GM18507 (cell line): ENCODE measurements around the gene NUP188.
"Not testable (repeated sequence)": the region's sequence is repeated elsewhere in the genome, so short reads cannot be mapped to it uniquely, and the experiment has no call there.

ENCODE experiments used
- DNase-seq: peaks from one replicate; pipeline ENCODE4 v3.0.0; 2011; ENCODE audit warnings: low read depth; ENCODE audit not compliant: insufficient read length; ENCODE audit errors: extremely low spot score
- FAIRE-seq: peaks from 2 replicates; lab custom pipeline; 2011; peaks lifted over from hg19 to GRCh38; lab: Jason Lieb, UNC

NUP188 gene

DNA sequence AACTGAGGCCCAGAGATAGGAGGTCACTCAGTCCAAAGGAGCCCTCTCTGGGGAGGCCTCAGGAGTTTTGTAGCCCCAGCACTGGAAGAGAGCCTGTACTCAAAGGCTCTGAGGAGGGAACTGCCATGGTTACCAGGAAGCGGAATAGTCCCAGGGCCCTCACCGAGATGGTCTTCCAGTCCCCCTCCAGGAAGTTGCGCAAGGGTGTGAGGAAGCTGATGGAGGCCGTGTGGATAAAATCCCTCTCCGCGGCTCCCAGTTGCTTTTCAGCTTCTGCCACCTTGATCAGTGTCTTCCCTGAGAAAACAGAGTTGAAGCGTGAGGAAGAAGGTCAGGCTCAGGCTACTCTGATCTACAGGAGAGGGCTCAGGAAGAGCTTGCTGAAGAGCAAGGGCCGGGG is 67.1 kb downstream of the NUP188 start:
- DNase-seq = no peak
- FAIRE-seq = no peak

DNA sequence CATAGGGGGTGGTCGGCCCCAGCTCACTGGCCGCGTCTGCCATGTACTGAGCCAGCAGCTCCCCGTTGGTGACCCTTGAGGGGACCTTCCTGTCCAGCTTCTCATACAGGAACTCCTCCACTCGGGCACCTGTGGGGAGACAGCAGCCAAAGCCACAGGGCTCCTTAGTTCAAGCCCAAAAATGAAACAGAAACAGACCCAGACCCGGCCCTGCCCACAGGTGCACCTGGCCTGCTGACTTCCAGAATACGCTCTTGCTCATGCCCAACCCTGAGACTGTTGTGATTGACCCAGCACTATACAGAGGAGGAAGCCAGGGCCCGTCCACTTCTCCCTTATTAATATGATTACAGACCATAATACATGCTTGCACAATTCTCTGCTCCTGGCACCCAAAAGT is 73.6 kb downstream of the NUP188 start:
- DNase-seq = no peak
- FAIRE-seq = peak; percentile 54

DNA sequence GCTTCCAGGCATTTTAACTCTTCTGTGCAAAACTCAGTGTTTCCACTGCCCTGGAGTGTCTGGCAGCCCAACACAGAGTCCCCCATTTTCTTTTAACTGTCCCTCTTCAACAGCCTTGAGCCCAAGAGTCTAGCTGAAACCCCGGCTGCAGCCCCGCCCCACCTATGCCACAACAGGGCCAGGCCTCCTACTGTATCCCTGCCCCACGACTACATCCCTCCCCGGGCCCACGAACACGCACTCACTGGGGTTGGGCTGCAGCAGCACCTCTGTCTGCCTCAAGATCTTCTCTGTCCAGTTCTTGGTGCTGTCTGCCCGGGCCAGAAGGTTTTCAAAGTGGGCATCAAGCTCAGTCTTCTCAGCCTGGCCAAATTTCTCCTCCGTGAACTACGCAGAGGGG is 74.5 kb downstream of the NUP188 start:
- no peak for FAIRE-seq
- DNase-seq = no peak

DNA sequence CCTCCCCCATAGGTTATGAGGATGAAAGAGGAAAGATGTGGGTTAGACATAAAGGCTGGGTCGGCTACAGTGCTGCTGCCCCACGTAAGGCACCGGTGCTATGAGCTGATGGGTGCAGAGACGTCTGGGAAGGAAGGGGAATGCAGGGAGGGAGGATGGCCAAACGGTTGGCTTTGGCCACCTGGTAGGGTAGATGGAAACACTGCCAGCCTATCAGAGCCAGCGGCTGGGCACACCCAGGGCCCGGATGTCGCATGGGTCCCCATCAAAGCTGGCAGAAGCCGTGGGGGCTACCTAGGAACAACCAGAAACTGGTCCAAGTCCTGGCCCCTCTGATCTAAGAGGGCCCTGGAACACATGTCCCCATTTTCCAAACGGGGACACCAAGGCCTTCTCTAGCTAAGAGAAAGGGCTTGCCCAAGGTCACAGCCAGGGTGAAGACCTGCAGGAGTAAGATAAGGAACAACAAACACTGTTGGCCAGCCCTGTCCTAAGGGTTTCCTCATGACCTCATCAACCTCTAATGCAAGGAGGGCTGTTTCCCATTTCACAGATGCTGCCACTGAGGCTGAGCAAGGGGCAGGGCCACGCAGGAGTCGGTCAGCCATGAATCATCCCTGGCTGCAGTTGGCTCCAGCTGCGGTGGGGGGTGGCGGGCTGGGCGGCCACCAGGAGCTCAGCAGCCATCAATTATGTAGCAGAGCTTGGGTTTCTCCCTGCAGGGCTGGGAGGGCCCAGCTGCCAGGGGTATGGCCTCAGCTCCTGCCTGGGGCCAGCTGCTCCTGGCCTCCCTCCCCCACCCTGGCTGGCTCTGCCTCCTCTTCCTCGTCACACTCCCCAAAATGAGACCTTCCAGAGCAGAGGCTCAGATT is 75.8 kb downstream of the NUP188 start:
- DNase-seq (no peak), FAIRE-seq (no peak)

DNA sequence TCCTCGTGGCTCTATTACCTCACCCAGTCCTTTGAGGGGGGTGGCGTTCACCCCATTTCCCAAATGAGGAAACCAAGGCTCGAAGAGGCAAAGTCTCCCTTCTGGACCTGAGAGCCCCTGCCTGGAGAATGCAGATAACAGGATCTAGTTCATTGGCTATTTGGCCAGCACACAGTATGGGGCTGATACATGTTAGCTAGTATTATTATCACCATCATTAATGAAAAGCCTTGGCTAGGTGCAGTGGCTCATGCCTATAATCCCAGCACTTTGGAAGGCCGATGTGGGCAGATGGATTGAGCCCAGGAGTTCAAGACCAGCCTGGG is 76.4 kb downstream of the NUP188 start:
- DNase-seq = no peak
- no peak for FAIRE-seq

DNA sequence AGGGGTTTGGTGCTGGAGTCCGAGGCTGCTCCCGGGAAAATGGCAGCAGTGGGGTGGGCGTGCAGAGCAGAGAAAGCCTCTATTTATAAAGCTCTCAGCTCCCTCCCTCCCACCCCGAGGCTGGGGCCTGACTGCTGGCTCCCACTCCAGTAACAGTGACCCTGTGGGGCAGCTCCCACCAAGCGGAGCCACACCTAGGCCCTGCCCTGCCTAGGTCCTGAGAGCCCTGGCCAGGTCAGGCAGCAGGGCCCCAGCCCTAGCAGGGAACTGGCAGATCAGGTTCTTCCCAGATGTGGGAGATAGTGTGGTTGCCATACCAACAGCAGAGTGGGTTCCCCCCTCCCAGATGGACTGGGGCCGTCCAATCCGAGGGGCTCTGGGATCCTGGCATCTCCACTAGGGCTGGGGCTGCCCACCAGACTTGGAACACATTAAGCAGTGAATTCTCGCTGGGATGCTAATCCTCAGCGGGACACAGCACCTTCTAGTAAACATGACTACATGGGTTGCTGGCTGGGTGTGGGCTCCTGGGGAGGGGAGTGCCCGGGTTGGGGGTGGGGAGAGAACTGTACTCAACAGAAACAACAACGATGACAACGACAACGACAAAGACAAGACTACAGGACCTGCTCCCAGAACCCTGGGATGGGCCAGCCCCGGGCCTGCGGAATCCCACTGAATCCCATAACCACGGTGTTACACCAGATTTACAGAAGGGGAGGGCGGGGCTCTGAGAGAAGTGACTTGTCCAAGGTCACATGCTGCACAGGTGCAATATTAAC is 79.1 kb downstream of the NUP188 start:
- FAIRE-seq (no peak), DNase-seq (no peak)

DNA sequence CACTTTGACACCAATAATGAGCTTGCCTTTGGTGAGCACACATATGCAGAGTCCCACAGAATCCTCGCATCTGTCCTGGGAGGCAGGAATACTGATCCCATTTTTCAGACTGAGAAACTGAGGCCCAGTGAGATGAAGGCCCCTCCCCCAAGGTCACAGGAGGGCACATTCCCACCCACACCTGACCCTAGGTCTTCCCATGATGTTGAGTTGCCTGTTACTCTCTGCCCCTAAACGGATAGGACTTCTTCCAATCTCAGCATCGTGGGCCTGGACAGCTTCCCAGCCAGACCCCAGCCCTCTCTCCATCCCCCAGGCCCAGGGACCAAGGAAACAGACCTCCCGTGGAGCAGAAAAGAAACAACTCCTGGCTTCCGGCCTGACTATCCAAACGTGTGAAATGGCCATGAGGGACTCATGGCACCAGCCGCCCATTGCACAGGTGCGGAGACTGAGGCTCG is 79.8 kb downstream of the NUP188 start:
- FAIRE-seq (no peak), DNase-seq (no peak)

DNA sequence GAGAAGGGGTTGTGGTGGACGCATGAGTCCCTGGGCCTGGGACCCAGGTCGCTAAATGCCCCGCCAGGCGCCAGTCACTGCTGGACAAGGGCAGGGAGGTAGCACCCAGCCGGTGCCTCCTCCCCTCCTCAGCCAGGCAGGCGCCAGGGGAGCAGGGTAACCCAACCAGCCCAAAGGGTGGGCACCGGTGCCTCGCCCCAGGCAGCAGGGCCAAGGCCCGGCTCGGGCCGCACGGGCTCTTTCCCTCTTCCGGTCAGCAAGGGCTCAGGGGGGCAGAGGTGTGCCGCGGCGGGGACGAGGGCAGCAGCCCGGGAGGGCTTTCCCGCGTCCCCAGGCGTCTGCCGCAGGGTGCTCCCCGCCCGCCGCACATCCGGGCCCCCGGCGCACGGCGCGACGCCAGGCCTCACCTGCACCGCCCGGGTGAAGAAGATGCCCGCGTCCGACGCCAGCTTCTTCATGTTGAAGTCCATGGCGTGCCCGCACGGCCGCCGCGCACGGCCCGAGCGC is 80.2 kb downstream of the NUP188 start:
- no peak for DNase-seq
- FAIRE-seq = no peak

DNA sequence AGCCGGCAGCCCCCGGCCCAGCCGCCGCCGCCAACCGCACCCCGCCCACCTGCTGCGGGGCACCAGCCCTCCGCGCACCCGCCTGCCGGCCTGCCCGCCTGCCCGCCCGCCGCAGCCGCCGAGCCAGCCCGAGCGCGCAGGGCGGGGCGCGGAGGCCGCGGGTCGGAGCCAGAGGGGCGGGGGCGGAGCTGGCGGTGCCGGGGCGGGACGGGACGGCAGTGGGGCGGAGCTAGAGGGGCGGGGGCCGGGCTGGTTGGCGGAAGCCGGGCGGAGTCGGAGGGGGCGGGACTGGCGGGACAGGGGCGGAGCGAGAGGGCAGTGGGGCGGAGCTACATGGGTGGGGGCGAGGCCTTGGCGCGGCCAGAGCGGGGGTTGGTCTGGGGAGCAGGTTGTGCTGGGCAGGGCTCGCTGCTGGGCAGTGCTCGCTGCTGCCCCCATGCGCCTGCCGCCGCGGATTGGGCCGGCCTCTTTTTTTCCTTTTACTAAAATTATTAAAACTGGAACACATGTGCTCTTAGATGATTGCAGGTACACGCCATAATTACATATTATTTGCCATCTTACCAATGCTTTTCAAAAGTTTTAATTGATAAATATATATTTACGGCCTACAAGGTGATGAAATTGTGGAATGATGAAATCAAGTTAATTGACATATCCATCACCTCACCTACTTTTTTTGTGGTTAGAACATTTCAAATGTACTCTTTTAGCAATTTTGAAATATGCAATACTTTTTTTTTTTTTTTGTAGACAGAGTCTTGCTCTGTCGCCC is 80.9 kb downstream of the NUP188 start, which contains the start of gene SH3GLB2:
SH3GLB2 (minus strand) TSS at position 140 of the 775 bp plus-strand sequence. CDS start 177 bp downstream, outside the sequence.
- peak; percentile 91 for DNase-seq
- peak; percentile 82 for FAIRE-seq

DNA sequence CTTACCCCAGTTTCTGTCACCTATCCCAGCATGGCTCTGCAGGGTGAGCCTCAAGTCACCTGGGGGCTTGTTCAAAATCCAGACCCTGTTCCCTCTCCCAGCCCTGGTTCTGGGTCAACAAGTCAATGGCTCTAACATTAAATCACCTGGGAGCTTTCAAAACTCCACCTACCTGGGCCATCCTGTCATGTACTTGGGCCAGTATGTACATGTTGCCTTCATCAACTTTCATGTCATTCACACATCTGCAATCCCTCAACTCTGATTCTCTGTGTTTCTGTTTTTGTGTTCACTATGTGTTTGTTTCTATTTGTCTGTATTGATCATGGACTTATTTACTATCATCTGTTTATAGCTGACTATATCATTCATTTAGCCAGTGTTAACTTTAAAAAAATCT is 82.7 kb downstream of the NUP188 start:
- FAIRE-seq (no peak), DNase-seq (no peak)

DNA sequence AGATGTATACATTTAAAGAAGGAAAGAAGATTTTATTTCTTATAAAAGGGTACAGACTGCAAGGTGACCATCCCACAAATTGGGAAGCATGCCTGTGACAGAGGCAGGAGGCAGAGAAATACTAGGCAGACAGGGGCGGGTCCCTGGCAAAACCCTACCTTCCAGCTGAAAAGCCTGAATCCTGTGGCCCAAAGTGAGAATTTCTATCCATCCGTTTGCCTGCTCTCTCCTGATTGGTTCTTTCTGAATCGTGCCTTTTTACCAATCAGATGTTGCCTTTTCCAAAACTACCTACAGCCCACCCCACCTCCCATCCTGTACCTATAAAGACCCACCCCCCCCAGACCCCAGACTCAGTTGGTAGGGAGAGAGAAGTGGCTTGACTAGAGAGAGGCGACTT is 84.0 kb downstream of the NUP188 start:
- no peak for DNase-seq
- no peak for FAIRE-seq

DNA sequence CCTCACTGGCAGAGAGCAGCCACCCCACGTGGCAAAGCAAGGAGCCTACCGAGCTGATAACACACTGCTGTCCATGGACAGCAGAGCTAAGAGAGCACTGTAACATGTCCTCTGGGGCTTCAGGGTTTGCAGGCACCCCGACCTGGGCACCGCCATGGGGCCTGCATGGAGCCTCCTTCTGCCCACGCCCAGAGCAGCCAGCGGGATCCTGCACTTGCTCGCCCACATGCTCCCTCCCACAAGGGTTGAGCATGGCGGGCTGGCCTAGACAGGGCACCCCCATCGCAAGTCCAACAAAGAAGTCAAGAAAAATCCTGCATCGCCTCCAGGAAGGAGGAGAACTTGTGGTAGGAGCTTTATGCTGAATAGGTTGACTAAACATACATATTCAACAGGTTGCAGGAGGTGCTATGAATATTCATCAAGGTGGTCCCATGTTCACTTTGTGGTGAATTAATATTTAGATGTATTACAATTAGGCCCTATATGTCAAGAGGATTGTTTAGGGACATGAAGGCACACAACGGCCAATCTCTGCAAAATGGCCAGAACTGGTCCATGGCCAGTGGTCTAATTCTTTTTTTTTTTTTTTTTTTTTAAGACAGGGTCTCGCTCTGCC is 85.2 kb downstream of the NUP188 start:
- FAIRE-seq = no peak
- DNase-seq = no peak

DNA sequence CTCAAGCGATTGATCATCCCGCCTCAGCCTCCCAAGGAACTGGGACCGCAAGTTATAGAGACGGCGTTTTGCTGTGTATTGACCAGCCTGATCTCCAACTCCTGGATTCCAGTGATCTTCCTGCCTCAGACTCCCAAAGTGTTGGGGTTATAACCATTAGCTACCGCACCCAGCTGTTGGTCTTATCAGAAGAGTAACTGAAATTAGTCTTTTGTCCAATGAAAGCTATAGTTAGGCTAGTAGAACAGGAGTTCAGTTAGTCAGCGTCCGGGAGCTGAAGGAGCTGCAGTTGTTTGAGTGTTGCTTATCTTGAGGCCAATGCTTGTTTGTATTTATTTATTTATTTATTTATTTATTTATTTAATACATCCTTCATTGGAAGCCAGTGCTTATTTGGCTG is 85.7 kb downstream of the NUP188 start:
- DNase-seq (no peak), FAIRE-seq (no peak)

DNA sequence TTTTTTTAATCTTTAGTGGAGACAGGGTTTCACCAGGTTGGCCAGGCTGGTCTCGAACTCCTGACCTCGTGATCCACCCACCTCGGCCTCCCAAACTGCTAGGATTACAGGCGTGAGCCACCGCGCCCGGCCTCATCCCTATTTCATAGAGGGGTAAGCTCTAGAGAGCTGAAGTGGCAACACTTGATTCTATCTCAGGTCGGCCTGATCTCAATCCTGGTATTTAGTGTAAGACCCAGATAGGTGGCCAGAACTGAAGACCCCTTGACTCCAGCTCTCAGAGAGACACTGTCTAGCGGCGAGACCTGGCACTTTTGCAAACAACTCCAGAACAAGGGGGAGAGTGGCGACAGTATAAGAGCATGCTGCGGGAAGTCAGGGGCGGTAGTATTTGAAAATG is 88.3 kb downstream of the NUP188 start:
- not testable (repeated sequence) for DNase-seq, FAIRE-seq

DNA sequence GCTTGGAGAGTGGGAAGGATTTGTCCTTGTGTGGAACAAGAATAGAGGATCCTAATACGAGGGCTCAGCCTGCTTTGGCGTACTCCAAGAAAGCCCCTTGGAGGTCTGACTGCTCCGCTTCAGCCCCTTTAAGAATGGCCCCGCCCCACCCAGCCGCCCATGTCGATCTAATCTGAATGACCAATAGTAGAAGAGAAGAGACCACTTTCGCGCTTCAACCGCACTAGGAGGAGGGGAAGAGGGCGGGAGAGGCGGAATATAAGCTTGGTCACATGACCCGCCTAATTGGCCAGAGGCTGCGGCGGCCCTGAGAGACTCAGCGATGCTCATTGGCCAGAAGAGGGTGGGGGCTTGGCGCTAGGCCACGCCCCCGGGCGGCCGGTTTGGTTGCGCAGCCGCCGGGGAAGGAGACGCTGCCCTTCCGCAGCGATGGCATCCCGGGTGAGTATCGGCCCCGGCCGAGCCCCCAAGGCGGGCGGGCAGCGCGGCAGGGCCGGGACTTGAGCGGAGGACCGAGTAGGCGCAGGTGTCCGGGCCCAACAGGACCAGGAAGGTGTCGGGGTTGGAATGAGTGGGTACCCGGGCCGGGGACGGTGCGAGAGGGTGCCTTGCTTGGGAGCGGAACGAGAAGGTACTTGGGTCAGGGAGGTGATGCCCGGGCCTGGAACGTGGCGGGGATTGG is 88.9 kb downstream of the NUP188 start, which contains the start of gene MIGA2:
MIGA2 (plus strand) TSS at position 386 of the 682 bp plus-strand sequence. CDS start 3,969 bp downstream, outside the sequence.
- FAIRE-seq (peak; percentile 98), DNase-seq (peak; percentile 98)

DNA sequence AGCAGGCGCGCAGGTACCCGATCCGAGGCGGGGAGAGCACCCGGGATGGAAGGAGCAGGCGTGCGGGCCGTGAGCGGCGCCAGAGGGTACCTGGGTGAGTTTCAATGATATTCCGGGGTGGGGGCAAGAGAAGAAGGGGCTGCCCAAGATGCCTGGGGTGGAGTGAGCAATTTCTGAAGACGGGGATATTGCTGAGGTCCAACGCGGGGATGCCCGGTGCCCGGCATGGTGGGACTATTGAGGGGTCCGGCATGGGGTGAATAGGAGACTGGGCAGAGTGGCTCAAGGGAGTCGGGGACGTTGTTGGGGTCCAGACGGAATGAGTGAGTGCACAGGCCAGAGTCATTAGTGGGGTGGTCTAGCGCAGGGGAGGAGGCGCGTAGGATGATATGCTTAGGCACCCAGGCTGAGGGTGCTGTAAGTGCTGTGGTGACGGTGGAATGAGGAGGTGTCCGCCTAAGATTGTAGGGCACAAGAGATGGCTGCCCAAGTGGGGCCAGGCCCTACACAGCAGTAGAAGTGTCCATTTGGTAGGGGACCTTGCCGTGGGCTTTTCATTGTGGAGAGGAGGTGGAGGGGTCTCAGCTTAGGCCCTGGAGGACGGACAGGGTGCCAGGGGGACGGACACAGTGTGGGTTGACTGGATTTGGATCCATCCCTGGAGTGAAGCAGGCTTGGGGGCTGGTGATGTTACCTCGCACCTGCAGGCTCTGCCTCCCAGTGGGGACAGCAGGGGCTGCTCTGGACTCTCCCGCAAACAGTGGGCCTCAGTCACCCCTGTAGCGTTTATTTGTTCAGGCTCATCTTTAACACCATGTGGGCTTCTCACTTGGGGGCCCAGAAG is 89.6 kb downstream of the NUP188 start:
- FAIRE-seq (no peak), DNase-seq (no peak)

DNA sequence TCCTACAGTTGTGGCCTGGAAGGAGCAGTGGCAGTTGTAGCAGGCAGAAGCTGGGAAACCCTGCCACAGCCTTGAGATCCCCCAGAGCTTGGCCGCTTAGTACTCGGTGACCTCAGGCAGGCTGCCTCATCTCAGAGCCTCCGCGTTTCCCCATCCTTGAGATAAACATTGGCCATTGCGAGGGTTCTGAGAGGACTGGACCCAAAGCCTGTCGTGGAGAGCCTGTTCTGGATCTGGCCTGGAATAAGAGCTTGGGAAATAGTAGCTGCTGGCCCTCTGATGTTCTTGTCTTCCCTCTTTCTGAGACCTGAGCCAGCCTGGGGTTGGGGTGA is 90.2 kb downstream of the NUP188 start:
- no peak for DNase-seq
- FAIRE-seq = no peak
